CD14-positive monocyte (primary cell): ENCODE data around the gene PRRC2B. TPM values are rescaled to one million over a fixed set of nuclear protein-coding genes. Genes with fewer than 3 reads are reported as not detected.

Experiments
- DNase-seq, 3 donors: peaks; one replicate each; pipeline ENCODE4 v3.0.0-alpha.2; 2011 to 2022
- H2AFZ ChIP-seq: 2 replicates; pipeline ENCODE4 v1.6.0; 2012; ENCODE audit warnings: mild to moderate bottlenecking, low read depth, low read length, inconsistent platforms; ENCODE audit not compliant: insufficient read depth, poor library complexity, severe bottlenecking
- H3K27ac ChIP-seq, 2 donors: 1 replicate in 1 of 2; 2 replicates in 1 of 2; pipeline ENCODE4 v1.5.1; 2012 to 2013; ENCODE audit warnings: low read length in 2 of 2, control low read depth in 1 of 2, inconsistent platforms in 1 of 2, low read depth in 1 of 2, mild to moderate bottlenecking in 1 of 2
- H3K27me3 ChIP-seq, 2 donors: one replicate each; pipeline versions ENCODE4 v1.6.0 to v1.6.1; 2011 to 2013; ENCODE audit warnings: low read length in 2 of 2; ENCODE audit not compliant: control insufficient read depth in 2 of 2, insufficient read depth in 2 of 2
- H3K36me3 ChIP-seq, 2 donors: replicated peaks in 1 of 2; 1 replicate in 1 of 2; 2 replicates in 1 of 2; pipeline versions ENCODE4 v1.5.1 to v1.6.1; 2012 to 2013; ENCODE audit warnings: low read length in 2 of 2, control low read depth in 1 of 2, inconsistent platforms in 1 of 2, mild to moderate bottlenecking in 1 of 2; ENCODE audit not compliant: insufficient read depth in 2 of 2, control insufficient read depth in 1 of 2
- H3K4me1 ChIP-seq, 2 donors: 1 replicate in 1 of 2; 2 replicates in 1 of 2; pipeline versions ENCODE4 v1.5.1 to v1.6.1; 2012 to 2013; ENCODE audit warnings: low read length in 2 of 2, control low read depth in 1 of 2, inconsistent platforms in 1 of 2, mild to moderate bottlenecking in 1 of 2, moderate library complexity in 1 of 2; ENCODE audit not compliant: insufficient read depth in 2 of 2, control insufficient read depth in 1 of 2
- H3K4me2 ChIP-seq: replicated peaks from 2 replicates; pipeline ENCODE3; 2012; ENCODE audit warnings: low read length, moderate library complexity, mild to moderate bottlenecking; ENCODE audit not compliant: poor library complexity, severe bottlenecking; ENCODE audit errors: extremely low read depth
- H3K4me3 ChIP-seq, 3 experiments: fragments of 200-600 bp in 1 of 3; sonication (generic) in 1 of 3; replicated peaks in 1 of 3; 1 replicate in 2 of 3; 2 replicates in 1 of 3; pipeline ENCODE4 v1.5.1; 2011 to 2013; ENCODE audit warnings: low read length in 3 of 3, mild to moderate bottlenecking in 3 of 3, control low read depth in 2 of 3, low read depth in 2 of 3, inconsistent platforms in 1 of 3, moderate library complexity in 1 of 3
- H3K79me2 ChIP-seq: 2 replicates; pipeline ENCODE4 v1.6.0; 2012; ENCODE audit warnings: mild to moderate bottlenecking, control low read depth, inconsistent platforms, low read length, moderate library complexity; ENCODE audit not compliant: insufficient read depth
- H3K9ac ChIP-seq: 2 replicates; pipeline ENCODE4 v1.6.0; 2017; ENCODE audit warnings: low read length, mild to moderate bottlenecking; ENCODE audit not compliant: insufficient read depth, poor library complexity, severe bottlenecking
- H3K9me3 ChIP-seq, 2 donors: replicated peaks in 1 of 2; 1 replicate in 1 of 2; 2 replicates in 1 of 2; pipeline versions ENCODE4 v1.5.1 to v1.6.1; 2012 to 2013; ENCODE audit warnings: low read length in 2 of 2, control low read depth in 1 of 2; ENCODE audit not compliant: control insufficient read depth in 1 of 2, insufficient read depth in 1 of 2
- H4K20me1 ChIP-seq: 2 replicates; pipeline ENCODE4 v1.6.0; 2012; ENCODE audit warnings: mild to moderate bottlenecking, low read length, control low read depth, moderate library complexity; ENCODE audit not compliant: insufficient read depth
- H3K27ac Mint-ChIP-seq, 7 donors: one replicate each; pipeline ENCODE4 v1.8.0; 2020; ENCODE audit warnings: mild to moderate bottlenecking in 7 of 7, mixed read lengths in 7 of 7, moderate library complexity in 6 of 7, inconsistent platforms in 2 of 7
- H3K27me3 Mint-ChIP-seq, 3 donors: one replicate each; pipeline ENCODE4 v1.8.0; 2021 to 2022; ENCODE audit warnings: low read depth in 3 of 3, mild to moderate bottlenecking in 3 of 3, mixed read lengths in 3 of 3, moderate library complexity in 3 of 3, inconsistent platforms in 1 of 3
- H3K36me3 Mint-ChIP-seq, 2 donors: one replicate each; pipeline ENCODE4 v1.8.0; 2020; ENCODE audit warnings: mixed read lengths in 2 of 2, inconsistent platforms in 1 of 2, mild to moderate bottlenecking in 1 of 2
- H3K4me1 Mint-ChIP-seq: one replicate; pipeline ENCODE4 v1.8.0; 2020; ENCODE audit warnings: mild to moderate bottlenecking, mixed read lengths
- H3K4me3 Mint-ChIP-seq, 2 donors: one replicate each; pipeline ENCODE4 v1.8.0; 2020; ENCODE audit warnings: mild to moderate bottlenecking in 2 of 2, mixed read lengths in 2 of 2, moderate library complexity in 1 of 2
- H3K9me3 Mint-ChIP-seq, 7 donors: one replicate each; pipeline ENCODE4 v1.8.0; 2020 to 2022; ENCODE audit warnings: mixed read lengths in 7 of 7, mild to moderate bottlenecking in 6 of 7, moderate library complexity in 6 of 7, inconsistent platforms in 2 of 7
- WGBS: methylation state at CpG from one replicate; pipeline ENCODE4 v1.1.5; 2013; ENCODE audit warnings: missing lambda C conversion rate; ENCODE audit not compliant: insufficient coverage; 5-methylcytosine and 5-hydroxymethylcytosine counted together
- intact Hi-C, 2 donors: fragments of 100-400 bp; cut with micrococcal nuclease; formaldehyde crosslinking; loops; one replicate each; pipeline versions ENCODE4 v1.15.0 to v1.15.1; 2023
- polyA plus RNA-seq, 3 donors: library from polyadenylated mRNA; depleted of rRNA in 1 of 3; unstranded in 2 of 3; stranded (reverse) in 1 of 3; fragments of 300-500 nt in 2 of 3; fragments of >200 nt in 1 of 3; fragmentation: Illumina TruSeq in 2 of 3; gene quantifications; 1 replicate in 2 of 3; 2 replicates in 1 of 3; pipeline ENCODE4 v1.2.3, GENCODE V29; 2012 to 2021
- TF ChIP-seq, protein P1 (sequence below): fragments of 200-600 bp; IDR thresholded peaks from one replicate; pipeline ENCODE4 v1.8.0; 2022; ENCODE audit warnings: antibody characterized with exemption, mild to moderate bottlenecking

PRRC2B gene
- polyA plus RNA-seq, 3 donors = 2.8 to 36.2 (median 8.6) TPM

DNA sequence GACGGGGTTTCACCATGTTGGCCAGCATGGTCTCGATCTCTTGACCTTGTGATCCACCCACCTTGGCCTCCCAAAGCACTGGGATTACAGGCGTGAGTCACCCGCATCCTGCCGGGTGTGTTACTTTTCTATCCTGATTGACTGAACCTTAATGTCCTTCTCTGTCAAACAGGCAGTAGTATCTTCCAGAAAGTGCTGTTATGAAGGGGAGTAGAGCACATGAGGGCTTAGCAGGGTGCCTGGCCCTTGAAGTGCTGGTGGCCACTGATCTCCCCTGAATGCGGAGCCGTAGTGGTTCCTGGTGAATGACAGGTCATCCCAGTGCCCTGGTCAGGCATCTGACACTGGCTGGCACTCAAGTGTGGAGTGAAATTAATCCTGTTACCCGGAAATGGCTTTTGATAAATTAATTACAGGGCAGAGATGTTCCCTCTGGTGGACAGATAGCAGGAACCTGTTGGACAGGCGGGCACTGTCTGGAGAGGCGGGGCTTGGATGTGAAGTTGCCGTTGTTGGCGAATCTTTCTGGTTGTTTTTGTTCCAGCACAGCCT lies 28.4 kb downstream of the PRRC2B start:
- DNase-seq = no peak
- peak overlapping the region in 4 of 7 donors; percentile 31 to 70 (median 42) for H3K27ac Mint-ChIP-seq
- H3K4me1 Mint-ChIP-seq = peaks cover 35% of the 10 kb centered on the region
- 96% methylated on average over 4 of the region's 12 CpGs for WGBS
- no peak overlapping the region for H2AFZ ChIP-seq
- no peaks in the 10 kb centered on the region for H3K9me3 Mint-ChIP-seq
- no peaks in the 10 kb centered on the region for H3K27me3 ChIP-seq
- H3K27me3 Mint-ChIP-seq = no peaks in the 10 kb centered on the region
- H4K20me1 ChIP-seq = peaks cover 100% of the 10 kb centered on the region
- no peak overlapping the region for H3K9ac ChIP-seq
- H3K4me3 Mint-ChIP-seq = peak overlapping the region in 1 of 2 donors; percentile 48
- intact Hi-C loops = no loop called here
- no peaks in the 10 kb centered on the region for H3K9me3 ChIP-seq
- H3K36me3 ChIP-seq = peaks cover 5 to 43% of the 10 kb centered on the region in 2 donors
- H3K4me3 ChIP-seq = no peak overlapping the region
- peaks cover 2 to 14% of the 10 kb centered on the region in 2 donors for H3K4me1 ChIP-seq
- H3K27ac ChIP-seq = peak overlapping the region in 1 of 2 donors; percentile 30
- peaks cover 100% of the 10 kb centered on the region for H3K79me2 ChIP-seq
- H3K36me3 Mint-ChIP-seq = peaks cover 18 to 22% of the 10 kb centered on the region in 2 donors
- TF ChIP-seq, protein P1, sequence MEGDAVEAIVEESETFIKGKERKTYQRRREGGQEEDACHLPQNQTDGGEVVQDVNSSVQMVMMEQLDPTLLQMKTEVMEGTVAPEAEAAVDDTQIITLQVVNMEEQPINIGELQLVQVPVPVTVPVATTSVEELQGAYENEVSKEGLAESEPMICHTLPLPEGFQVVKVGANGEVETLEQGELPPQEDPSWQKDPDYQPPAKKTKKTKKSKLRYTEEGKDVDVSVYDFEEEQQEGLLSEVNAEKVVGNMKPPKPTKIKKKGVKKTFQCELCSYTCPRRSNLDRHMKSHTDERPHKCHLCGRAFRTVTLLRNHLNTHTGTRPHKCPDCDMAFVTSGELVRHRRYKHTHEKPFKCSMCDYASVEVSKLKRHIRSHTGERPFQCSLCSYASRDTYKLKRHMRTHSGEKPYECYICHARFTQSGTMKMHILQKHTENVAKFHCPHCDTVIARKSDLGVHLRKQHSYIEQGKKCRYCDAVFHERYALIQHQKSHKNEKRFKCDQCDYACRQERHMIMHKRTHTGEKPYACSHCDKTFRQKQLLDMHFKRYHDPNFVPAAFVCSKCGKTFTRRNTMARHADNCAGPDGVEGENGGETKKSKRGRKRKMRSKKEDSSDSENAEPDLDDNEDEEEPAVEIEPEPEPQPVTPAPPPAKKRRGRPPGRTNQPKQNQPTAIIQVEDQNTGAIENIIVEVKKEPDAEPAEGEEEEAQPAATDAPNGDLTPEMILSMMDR = no peak
- H3K4me2 ChIP-seq = no peak overlapping the region

DNA sequence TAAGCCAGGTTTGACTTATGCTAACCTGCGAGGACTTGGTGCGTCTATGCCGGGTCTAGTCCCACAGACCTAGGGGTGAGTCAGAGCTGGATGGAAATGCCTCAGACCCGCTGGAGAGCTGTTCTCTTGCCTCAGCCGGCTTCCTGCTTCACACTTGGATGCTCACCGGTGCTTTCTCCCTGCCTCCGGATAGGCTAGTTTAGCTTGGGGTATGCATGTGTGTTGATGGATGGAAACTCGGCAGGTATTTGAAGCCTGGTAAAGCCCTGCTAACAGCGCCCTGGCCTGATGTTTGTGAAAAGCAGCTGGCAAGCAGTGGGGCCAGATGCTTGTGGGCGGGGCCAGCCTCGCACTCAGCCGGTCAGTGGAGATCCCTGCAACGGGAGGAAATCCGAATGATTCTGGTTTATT lies 29.3 kb downstream of the PRRC2B start:
- H3K4me3 Mint-ChIP-seq = no peak overlapping the region
- WGBS = 90% methylated on average over 12 of the region's 14 CpGs
- no peak overlapping the region for H3K4me2 ChIP-seq

More for the DNA sequence above, 29.3 kb downstream of the PRRC2B start:
- H3K27me3 ChIP-seq = no peaks in the 10 kb centered on the region
- TF ChIP-seq, protein P1 = no peak
- Mint-ChIP-seq H3K27me3 (peaks cover 0 to 2% (median 0%) of the 10 kb centered on the region in 3 donors), H3K27ac (peak overlapping the region in 1 of 7 donors; percentile 70), H3K4me1 (peaks cover 26% of the 10 kb centered on the region), H3K36me3 (peaks cover 11 to 13% of the 10 kb centered on the region in 2 donors), H3K9me3 (no peaks in the 10 kb centered on the region)
- no peak overlapping the region for H3K4me3 ChIP-seq
- no peak overlapping the region for H2AFZ ChIP-seq
- H4K20me1 ChIP-seq = peaks cover 100% of the 10 kb centered on the region
- H3K36me3 ChIP-seq = peaks cover 5 to 35% of the 10 kb centered on the region in 2 donors
- H3K4me1 ChIP-seq = peaks cover 2 to 14% of the 10 kb centered on the region in 2 donors
- intact Hi-C loops = no loop called here
- peak overlapping the region in 1 of 2 donors; percentile 30 for H3K27ac ChIP-seq
- no peak overlapping the region for H3K9ac ChIP-seq
- H3K79me2 ChIP-seq = peaks cover 100% of the 10 kb centered on the region
- no peaks in the 10 kb centered on the region for H3K9me3 ChIP-seq
- no peak for DNase-seq
